ENCODE results near the gene PRRC1.

- TF ChIP-seq CTCF (IDR thresholded peaks at IDR 0.05): no peak
- no peak for TF ChIP-seq POLR2A (IDR thresholded peaks at IDR 0.05)
Measured at GRCh38 chr5:127486471-127486870, 31.0 kb upstream of the PRRC1 start.

Measured in heart left ventricle (tissue), 13 donors.